Epithelial cell of esophagus (primary cell): Measurements from ENCODE around the gene SSR1.

Source experiments
- DNase-seq: peaks from one replicate; pipeline ENCODE4 v3.0.0; 2010; ENCODE audit warnings: low read depth
- H3K4me3 ChIP-seq: 2 replicates; pipeline ENCODE4 v1.5.1; 2011; ENCODE audit warnings: mild to moderate bottlenecking, low read length, control low read depth
- CTCF ChIP-seq: IDR thresholded peaks from 2 replicates; pipeline ENCODE4 v1.5.1; 2011; ENCODE audit warnings: low read depth, mild to moderate bottlenecking, low read length, control low read depth, inconsistent platforms; ENCODE audit not compliant: insufficient read depth; ENCODE audit errors: missing control alignments

The SSR1 gene

DNA sequence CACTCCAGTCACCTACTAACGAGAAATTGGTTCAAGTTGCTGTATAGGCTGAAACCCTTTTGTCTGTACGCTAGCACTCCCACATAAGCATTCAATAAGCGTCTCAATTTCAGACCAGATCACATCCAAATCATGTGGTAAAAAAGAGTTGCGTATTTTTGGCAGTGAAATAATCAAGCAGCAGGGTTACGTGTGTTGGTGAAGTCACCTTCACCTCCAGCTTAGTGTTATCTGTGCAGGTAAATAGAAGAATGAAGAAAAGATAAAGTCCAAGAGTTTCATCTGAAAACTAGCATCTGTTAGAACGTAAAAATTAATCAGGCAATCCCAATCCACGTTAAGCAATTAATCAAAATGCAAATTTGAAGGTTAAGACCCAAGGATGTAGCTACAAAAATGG is 11.3 kb downstream of the SSR1 start:
- DNase-seq = no peak
- H3K4me3 ChIP-seq = no peak overlapping the region
- no peak for TF ChIP-seq CTCF

- H3K4me3 ChIP-seq = no peak overlapping the region
- no peak for DNase-seq
- TF ChIP-seq CTCF = no peak
Measured at GRCh38 chr6:7300926-7301325, 12.1 kb downstream of the SSR1 start.

DNA sequence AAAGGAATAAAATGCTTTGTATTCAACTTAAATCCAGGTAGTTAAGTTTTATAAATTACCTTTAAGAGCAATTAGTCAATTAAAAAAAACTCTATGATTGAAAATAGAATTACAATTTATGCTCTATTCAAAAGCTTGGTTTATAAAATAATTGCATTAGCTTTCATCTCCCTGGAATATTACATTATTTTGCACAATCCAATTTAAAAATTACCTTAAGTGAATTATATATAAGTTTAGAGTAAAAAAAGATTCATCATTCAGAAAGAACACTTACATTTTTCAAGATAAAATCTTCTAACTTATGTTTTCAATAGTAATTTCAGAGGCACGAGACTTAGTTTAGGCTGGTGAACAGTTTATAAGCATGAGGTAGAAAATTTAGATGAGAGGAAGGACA is 14.9 kb downstream of the SSR1 start:
- TF ChIP-seq CTCF = no peak
- H3K4me3 ChIP-seq = no peak overlapping the region
- no peak for DNase-seq

DNA sequence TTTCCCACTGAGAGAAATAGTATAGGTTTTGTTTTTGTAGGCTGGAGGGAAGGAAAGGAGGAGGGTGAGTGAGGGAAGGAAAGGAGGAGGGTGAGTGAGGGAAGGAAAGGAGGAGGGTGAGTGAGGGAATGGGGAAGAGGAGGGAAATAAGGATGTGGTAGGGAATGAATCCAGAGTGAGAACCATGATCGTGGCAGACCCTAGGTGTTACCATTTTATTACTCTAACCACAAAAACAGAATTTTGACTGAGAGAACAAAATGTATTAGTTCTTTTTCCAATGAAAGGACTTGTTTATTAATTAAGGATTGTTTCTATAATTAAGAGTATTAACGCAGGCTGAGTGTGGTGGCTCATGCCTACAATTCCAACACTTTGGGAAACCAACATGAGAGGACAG is 16.4 kb downstream of the SSR1 start:
- no peak overlapping the region for H3K4me3 ChIP-seq
- TF ChIP-seq CTCF = no peak
- DNase-seq = no peak

DNA sequence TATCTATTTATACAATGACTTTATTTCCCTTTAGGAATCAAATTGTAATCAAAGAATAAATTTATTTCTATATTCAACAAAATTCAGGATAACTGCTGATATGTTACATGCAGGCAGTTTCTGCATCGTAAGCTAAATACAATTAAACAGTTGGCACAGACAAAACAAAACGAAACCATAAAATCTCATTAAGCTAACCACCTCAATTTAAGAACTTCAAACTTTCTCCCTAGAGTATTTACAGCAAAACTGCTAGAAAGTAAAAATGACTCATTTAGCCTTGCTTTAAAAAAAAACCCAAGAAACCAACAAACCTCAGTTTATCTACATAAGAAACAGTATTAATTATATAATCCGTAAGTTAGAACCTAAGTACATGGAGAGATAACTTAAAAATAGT is 17.1 kb downstream of the SSR1 start:
- H3K4me3 ChIP-seq = no peak overlapping the region
- TF ChIP-seq CTCF = no peak
- no peak for DNase-seq

DNA sequence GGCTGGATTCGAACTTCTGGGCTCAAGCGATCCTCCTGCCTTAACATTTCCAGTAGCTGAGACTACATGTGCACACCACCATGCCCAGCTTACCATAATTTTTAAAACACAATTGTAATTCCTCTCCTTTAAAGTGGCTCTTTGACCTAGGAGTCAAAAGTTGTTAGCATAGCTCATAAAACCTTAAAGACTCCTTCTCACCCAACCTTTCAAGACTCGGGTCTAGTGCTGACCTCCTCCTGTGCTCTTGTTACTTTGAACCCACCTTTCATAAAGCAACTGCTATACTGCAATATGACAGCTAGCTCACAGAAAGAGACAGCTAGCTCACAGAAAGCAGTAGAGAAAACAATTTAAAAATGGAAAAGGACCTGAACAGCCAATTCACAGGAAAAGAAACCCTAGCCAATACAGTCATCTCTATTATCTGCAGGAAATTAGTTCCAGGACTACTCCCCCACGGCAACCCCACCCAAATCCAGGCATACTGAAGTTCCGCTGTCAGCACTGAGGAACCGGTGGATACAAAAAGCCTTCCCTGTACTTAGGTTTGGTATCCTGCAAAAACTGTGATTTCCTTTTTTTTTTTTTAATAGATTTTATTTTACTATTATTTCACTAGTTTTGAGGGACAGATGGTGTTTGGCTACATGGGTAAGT is 20.3 kb downstream of the SSR1 start:
- TF ChIP-seq CTCF = no peak
- DNase-seq = no peak
- H3K4me3 ChIP-seq = no peak overlapping the region

DNA sequence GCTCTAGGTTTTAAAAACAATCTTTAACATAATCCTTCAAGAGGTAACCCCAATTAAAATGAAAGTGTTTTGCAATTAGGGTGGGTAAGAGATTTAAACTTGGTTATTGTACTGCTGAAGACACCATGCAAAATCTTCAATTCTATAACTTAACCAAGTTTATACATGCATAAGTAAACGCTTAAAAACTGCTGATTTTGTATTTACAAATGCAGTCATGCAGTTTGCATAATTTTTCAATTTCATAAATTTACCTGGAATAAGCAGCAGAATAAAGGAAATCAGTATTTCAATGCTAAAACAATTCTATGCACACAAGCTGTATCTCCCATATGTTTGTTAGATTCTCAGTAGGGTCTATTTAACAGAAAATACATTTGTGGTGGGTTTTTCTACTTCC is 22.9 kb downstream of the SSR1 start:
- no peak for DNase-seq
- TF ChIP-seq CTCF = no peak
- no peak overlapping the region for H3K4me3 ChIP-seq
